Measurements from ENCODE around the gene HOXA11.

- TF ChIP-seq, protein P1, sequence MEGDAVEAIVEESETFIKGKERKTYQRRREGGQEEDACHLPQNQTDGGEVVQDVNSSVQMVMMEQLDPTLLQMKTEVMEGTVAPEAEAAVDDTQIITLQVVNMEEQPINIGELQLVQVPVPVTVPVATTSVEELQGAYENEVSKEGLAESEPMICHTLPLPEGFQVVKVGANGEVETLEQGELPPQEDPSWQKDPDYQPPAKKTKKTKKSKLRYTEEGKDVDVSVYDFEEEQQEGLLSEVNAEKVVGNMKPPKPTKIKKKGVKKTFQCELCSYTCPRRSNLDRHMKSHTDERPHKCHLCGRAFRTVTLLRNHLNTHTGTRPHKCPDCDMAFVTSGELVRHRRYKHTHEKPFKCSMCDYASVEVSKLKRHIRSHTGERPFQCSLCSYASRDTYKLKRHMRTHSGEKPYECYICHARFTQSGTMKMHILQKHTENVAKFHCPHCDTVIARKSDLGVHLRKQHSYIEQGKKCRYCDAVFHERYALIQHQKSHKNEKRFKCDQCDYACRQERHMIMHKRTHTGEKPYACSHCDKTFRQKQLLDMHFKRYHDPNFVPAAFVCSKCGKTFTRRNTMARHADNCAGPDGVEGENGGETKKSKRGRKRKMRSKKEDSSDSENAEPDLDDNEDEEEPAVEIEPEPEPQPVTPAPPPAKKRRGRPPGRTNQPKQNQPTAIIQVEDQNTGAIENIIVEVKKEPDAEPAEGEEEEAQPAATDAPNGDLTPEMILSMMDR (IDR thresholded peaks at IDR 0.05) = peak in 5 of 6 experiments; percentile 39 to 50 (median 45)
- peak in 1 of 2 donors; percentile 62 for TF ChIP-seq POLR2A (IDR thresholded peaks at IDR 0.05)
Observed at GRCh38 chr7:27141923-27142579, 43.0 kb downstream of the HOXA11 start.

All from adrenal gland (tissue), 5 donors.